T follicular helper cell (primary cell): ENCODE results near the gene PLA2G5.

Source experiments
- DNase-seq: peaks from one replicate; pipeline ENCODE4 v3.0.0-alpha.2; 2020; ENCODE audit warnings: low read depth

PLA2G5 gene

GRCh38 chr1:20090119-20090518, 20.1 kb downstream of the PLA2G5 start:
- no peak for DNase-seq

- DNase-seq = no peak
These were observed 20.6 kb downstream of the PLA2G5 start for GRCh38 chr1:20090641-20091040.

GRCh38 chr1:20093303-20093702, 23.3 kb downstream of the PLA2G5 start:
- DNase-seq = no peak

- DNase-seq = no peak
These were observed 24.0 kb downstream of the PLA2G5 start for GRCh38 chr1:20093940-20094391.

- DNase-seq = no peak
These were observed 25.8 kb downstream of the PLA2G5 start for GRCh38 chr1:20095564-20096434.

- DNase-seq = no peak
These were observed 26.9 kb downstream of the PLA2G5 start for GRCh38 chr1:20096840-20097447.

- DNase-seq = no peak
These were observed 29.5 kb downstream of the PLA2G5 start for GRCh38 chr1:20099533-20099932.

- DNase-seq = no peak
These were observed 30.8 kb downstream of the PLA2G5 start for GRCh38 chr1:20100632-20101355.

- no peak for DNase-seq
These were observed 32.9 kb downstream of the PLA2G5 start for GRCh38 chr1:20102875-20103274.

- DNase-seq = no peak
These were observed 35.9 kb downstream of the PLA2G5 start for GRCh38 chr1:20105856-20106255.

- DNase-seq = no peak
These were observed 37.4 kb downstream of the PLA2G5 start for GRCh38 chr1:20107351-20107750.

- no peak for DNase-seq
These were observed 37.8 kb downstream of the PLA2G5 start for GRCh38 chr1:20107796-20108195.

- DNase-seq = no peak
These were observed 38.6 kb downstream of the PLA2G5 start for GRCh38 chr1:20108366-20109123.

GRCh38 chr1:20109223-20109856, 39.3 kb downstream of the PLA2G5 start:
- no peak for DNase-seq

- DNase-seq = no peak
These were observed 40.7 kb downstream of the PLA2G5 start for GRCh38 chr1:20110679-20111078.

GRCh38 chr1:20111452-20111851, 41.5 kb downstream of the PLA2G5 start:
- no peak for DNase-seq

- DNase-seq = no peak
These were observed 42.4 kb downstream of the PLA2G5 start for GRCh38 chr1:20112279-20113000.

- DNase-seq = no peak
These were observed 44.1 kb downstream of the PLA2G5 start for GRCh38 chr1:20114021-20114648.

GRCh38 chr1:20115479-20115878, 45.5 kb downstream of the PLA2G5 start:
- DNase-seq = no peak

GRCh38 chr1:20115916-20116315, 45.9 kb downstream of the PLA2G5 start:
- no peak for DNase-seq
